ENCODE results near the gene EEFSEC.

Gene EEFSEC

GRCh38 chr3:128356822-128357221, 203.5 kb downstream of the EEFSEC start:
- no peak for DNase-seq

- DNase-seq, result no peak
Measured at GRCh38 chr3:128357538-128357937, 204.3 kb downstream of the EEFSEC start.

- no peak for DNase-seq
Measured at GRCh38 chr3:128358156-128358895, 205.0 kb downstream of the EEFSEC start.

DNA sequence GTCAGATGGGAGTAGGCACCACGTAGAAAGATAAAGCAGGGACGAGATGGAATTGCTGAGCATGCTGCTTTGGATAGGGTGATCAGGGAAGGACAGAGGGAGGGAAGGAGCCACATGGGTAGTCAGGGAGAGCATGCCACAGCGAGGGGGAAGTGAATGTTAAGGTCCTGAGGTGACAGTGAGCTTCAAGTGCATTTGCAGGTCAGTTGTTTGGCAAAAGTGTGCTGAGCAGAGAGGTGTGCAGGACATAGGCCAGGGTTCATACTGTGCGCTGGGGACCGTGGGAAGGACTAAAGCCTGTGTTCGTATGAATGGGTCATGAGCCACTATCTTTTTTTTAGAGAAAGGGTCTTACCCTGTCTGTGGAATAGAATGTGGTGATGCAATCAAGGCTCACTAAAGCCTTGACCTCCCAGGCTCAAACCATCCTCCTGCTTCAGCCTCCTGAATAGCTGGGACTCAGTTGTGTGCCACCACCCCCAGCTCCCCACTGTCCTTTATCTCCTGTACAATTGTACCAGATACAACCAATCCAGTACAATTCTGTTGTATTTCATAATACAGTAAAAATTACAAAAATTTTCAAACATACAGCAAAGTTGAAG, 205.9 kb downstream of the EEFSEC start:
- DNase-seq, result no peak

- no peak for DNase-seq
Measured at GRCh38 chr3:128359846-128360642, 206.8 kb downstream of the EEFSEC start.

- DNase-seq, result no peak
Measured at GRCh38 chr3:128360705-128361271, 207.5 kb downstream of the EEFSEC start.

DNA sequence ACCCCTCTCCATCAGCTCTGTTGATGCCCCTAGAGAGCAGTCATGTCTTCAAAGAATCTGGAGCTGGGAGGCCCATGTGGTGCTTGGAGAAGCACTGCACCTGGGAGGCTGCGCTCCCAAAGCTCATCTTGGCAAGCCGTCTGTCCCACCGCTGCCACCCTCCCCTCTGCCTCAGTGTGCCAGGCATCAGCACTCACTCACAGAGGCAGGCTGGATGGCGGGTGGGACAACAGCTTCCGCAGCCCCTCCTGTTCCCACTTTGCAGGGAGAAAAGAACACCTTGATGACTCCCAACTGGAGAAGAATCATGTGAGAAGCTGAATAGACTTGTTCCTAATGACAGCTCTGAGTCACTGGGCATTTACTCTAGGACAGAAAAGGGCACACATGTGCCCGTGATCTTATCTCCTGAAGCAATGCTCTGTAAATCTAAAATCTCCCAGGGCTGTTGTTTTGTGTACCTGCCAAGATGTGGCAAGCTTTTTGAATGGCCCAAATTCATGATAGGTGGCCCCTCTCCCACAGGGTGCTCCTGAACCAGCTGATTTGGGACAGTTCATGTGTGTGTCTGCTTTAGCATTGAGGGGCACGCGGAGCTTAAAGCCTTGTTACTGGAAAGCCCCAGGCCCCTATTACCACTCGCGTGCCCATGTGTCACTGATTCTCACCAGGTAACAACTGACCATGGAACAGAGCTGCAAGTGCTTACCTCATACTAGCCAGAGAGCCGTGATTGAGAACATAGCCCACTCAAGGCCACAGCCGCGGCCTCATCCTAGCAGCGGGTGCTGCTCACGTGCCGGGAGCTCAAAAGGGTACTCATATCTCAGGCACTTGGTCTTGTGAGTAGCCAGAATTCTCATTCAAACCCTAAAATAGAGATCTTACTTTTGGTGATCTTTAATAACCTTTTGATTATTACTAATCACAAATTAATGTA, 209.0 kb downstream of the EEFSEC start:
- no peak for DNase-seq

- DNase-seq, result no peak
Measured at GRCh38 chr3:128364291-128364690, 211.0 kb downstream of the EEFSEC start.

DNA sequence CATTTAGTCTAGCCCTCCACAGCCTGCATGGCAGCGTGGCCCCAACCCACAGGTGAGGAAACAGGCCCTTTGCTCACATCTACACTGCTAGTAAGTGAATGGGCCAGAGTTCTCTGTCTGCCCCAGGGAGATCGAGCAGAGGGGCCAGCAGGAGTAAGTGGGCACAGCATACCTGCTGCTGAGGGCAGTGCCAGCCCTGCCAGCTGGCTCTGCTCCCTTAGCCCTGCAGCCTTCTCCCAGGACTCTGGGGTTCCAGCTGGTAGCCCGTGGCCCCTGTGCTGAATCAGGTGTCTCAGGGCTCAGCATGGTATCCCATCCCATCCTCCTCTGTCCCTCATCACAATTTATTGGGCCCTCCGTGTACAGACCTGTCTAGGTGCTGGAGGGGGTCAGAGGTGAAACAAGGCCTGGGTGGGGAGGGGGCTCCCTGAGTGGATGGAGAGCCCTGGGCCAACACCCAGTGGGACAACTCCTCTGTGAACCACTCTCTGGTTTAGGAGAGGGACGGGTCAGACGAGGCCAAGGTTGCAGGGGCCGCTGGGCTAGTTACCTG, 211.6 kb downstream of the EEFSEC start:
- no peak for DNase-seq

DNA sequence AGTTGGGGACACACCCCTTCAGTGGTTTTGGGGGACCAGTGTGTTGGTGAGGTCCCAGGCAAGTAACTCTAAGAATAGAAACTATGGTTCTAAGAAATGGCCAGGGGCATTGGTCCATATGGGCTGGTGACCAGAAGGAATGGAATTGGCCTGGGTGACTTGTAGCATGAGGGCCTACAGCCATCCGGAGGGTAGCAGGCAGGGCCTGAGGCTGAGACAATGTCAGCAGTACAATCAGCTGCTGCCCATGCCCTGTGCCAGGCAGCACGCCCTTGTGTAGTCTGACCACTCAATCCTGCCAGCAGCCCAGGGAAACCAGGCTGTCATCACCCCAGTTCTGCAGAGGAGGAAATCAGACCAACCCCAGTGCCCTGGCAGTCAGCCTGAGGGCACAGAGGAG, 212.9 kb downstream of the EEFSEC start:
- DNase-seq, result no peak

GRCh38 chr3:128366652-128367051, 213.4 kb downstream of the EEFSEC start:
- no peak for DNase-seq

GRCh38 chr3:128367221-128367620, 213.9 kb downstream of the EEFSEC start:
- DNase-seq, result no peak

GRCh38 chr3:128367761-128368160, 214.5 kb downstream of the EEFSEC start:
- DNase-seq, result no peak

- DNase-seq, result no peak
Measured at GRCh38 chr3:128368626-128369025, 215.3 kb downstream of the EEFSEC start.

DNA sequence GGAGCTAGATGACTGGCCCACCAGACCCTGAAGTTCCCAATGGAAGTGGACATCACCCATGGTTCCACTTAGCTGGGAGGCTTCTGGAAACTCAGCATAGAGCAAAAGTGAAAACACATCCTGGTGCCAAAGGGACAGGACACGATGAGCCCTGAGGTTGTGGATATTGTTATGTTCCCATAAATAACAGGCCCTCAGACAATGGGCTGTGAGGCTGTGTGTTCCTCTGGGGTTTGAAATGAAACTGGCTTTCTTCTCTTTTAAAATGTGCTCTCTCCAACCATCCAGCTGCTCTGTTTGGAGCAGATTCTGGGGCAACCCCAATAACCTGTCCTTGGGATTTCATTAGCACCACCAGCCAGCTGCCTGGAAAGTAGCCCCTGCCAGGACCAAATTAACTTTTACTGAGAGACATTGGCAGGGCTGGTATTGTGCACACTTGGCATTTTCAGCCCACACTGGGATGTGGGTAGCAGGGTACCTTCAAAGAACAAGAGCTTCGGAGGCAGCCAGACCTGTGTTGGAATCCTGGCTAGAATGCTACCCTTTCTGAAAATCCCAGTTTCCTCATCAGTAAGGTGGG, 215.9 kb downstream of the EEFSEC start:
- DNase-seq, result no peak

- DNase-seq, result no peak
Measured at GRCh38 chr3:128369881-128370642, 216.8 kb downstream of the EEFSEC start.

DNA sequence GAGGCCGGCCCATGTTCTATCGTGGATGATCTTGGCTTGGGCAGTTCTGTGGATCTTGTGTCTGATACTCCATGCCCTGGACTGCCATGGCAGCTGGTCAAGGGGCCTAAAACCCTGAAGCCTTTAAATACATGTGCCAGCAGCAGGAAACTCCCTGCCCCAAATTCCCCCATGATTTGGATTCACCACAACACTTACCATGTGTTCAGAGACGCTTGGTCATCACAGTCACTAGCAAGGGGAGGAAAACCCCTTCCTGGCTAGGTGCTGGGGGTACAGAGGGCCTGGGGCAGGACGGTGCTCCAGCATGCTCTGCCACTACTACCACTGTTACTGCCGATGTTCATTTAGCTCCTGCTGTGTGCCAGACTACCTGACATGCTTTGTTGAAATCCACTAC, 219.0 kb downstream of the EEFSEC start:
- peak; percentile 17 to 24 (median 19) for DNase-seq

- no peak for DNase-seq
Measured at GRCh38 chr3:128372707-128373533, 219.6 kb downstream of the EEFSEC start.

DNA sequence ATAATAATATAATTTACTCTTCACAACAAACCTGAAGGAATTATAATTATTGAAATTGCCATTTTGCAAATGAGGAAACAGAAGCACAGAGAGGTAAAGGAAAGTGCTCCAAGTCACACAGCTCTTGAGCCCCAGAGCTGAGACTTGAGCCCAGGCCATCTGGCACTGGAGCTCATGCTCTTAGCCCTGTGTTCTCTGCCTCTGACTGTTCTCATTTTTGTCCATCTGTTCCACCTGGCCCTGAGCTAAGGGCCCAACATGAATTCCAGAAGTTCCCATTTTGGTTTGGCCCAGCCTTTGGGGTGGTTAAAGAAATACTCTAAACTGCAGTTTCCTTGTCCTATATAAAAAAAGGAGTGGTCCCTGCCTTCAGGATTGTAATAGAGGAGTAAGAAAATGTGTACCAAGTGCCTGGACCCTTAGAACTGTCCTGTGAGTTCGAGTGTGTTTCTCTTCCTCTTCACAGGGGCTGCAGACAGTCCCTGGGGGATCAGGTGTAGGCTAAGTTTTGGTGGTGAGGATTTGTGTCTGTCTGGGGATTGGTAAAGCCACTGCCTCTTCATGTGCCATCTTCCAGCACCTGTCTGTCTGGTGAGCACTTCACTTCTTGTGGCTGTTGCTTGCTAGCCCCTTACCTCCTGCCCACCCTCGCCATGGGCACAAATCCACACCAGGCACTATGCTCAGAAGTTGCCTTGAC, 221.6 kb downstream of the EEFSEC start:
- no peak for DNase-seq
